K562 (cell line): ENCODE data around the gene FCHO1. TPM values are rescaled to one million over a fixed set of nuclear protein-coding genes. Genes with fewer than 3 reads are reported as not detected.
A peak's percentile ranks its signal among the peaks of the same experiment; 100 is the strongest.

ENCODE experiments used
- ARID1B ChIP-seq: fragments of 450-650 bp; IDR thresholded peaks from 2 replicates; pipeline ENCODE4 v1.6.1; 2016; ENCODE audit warnings: antibody characterized with exemption, mild to moderate bottlenecking, inconsistent platforms
- ARID2 ChIP-seq: fragments of 450-650 bp; IDR thresholded peaks from 2 replicates; pipeline ENCODE4 v1.6.1; 2017; ENCODE audit warnings: antibody characterized with exemption, mild to moderate bottlenecking
- E2F6 ChIP-seq, 2 experiments: IDR thresholded peaks; 2 replicates each; pipeline ENCODE4 v1.6.1; 2011; ENCODE audit warnings: borderline replicate concordance in 1 of 2, control low read depth in 1 of 2, low read depth in 1 of 2, low read length in 1 of 2, mild to moderate bottlenecking in 1 of 2, mixed read lengths in 1 of 2, moderate library complexity in 1 of 2; ENCODE audit not compliant: insufficient read depth in 1 of 2, insufficient read length in 1 of 2, poor library complexity in 1 of 2, severe bottlenecking in 1 of 2; ENCODE audit errors: extremely low read depth in 1 of 2
- ELF1 ChIP-seq: fragments of 200-800 bp; sonication (Bioruptor generic); IDR thresholded peaks from 2 replicates; pipeline ENCODE4 v1.6.1; 2016; ENCODE audit warnings: missing genetic modification characterization, missing compliant biosample characterization
- ETV5 ChIP-seq: sonication (generic); formaldehyde crosslinking; IDR thresholded peaks from 2 replicates; pipeline ENCODE4 v1.4.0; 2020; ENCODE audit warnings: low read depth, mild to moderate bottlenecking, missing genetic modification reagents
- MEIS2 ChIP-seq: fragments of 450-650 bp; IDR thresholded peaks from 2 replicates; pipeline ENCODE4 v1.6.1; 2014; ENCODE audit warnings: mild to moderate bottlenecking; ENCODE audit not compliant: partially characterized antibody
- NFE2 ChIP-seq: IDR thresholded peaks from 2 replicates; pipeline ENCODE4 v1.6.1; 2014; ENCODE audit warnings: antibody characterized with exemption, low read depth
- NR3C1 ChIP-seq: sonication (generic); formaldehyde crosslinking; IDR thresholded peaks from 2 replicates; pipeline ENCODE4 v1.8.1; 2022; ENCODE audit warnings: missing genetic modification reagents
- PHF20 ChIP-seq: fragments of 450-650 bp; IDR thresholded peaks from 2 replicates; pipeline ENCODE4 v1.6.1; 2018; ENCODE audit not compliant: partially characterized antibody
- PRMT5 ChIP-seq: sonication (generic); formaldehyde crosslinking; IDR thresholded peaks from 2 replicates; pipeline ENCODE4 v1.5.0; 2020; ENCODE audit warnings: missing genetic modification reagents
- STAG1 ChIP-seq: sonication (generic); formaldehyde crosslinking; IDR thresholded peaks from 2 replicates; pipeline ENCODE4 v1.5.0; 2020; ENCODE audit warnings: missing genetic modification reagents, borderline replicate concordance
- TCF7L2 ChIP-seq: fragments of 150-350 bp; IDR thresholded peaks from 2 replicates; pipeline ENCODE4 v1.6.1; 2016; ENCODE audit warnings: low read depth, mild to moderate bottlenecking, low read length, moderate library complexity
- TOE1 ChIP-seq, 2 experiments: fragments of 450-650 bp in 1 of 2; sonication (generic) in 1 of 2; formaldehyde crosslinking in 1 of 2; IDR thresholded peaks; 2 replicates each; pipeline versions ENCODE4 v1.7.1 to v1.8.0; 2016 to 2022; ENCODE audit warnings: borderline replicate concordance in 2 of 2, mild to moderate bottlenecking in 2 of 2, antibody characterized with exemption in 1 of 2, inconsistent platforms in 1 of 2, low read depth in 1 of 2, missing genetic modification reagents in 1 of 2, moderate library complexity in 1 of 2
- ZEB2 ChIP-seq: fragments of 450-650 bp; IDR thresholded peaks from 2 replicates; pipeline ENCODE4 v1.6.1; 2016
- ZNF75A ChIP-seq: fragments of 450-650 bp; formaldehyde crosslinking; IDR thresholded peaks from 2 replicates; pipeline ENCODE4 v1.4.0; 2020; ENCODE audit warnings: mild to moderate bottlenecking
- polyA plus RNA-seq, 8 experiments: library from polyadenylated mRNA; depleted of rRNA in 4 of 8; stranded (reverse) in 5 of 8; unstranded in 3 of 8; fragments of >200 nt; fragmentation: Nextera tagmentation in 2 of 8; fragmentation: Illumina TruSeq in 1 of 8; extraction: Ambion mirVana in 2 of 8; extraction: Trizol in 1 of 8; gene quantifications; 2 replicates each; pipeline versions ENCODE4 v1.2.1 to v1.2.3, GENCODE V29; 2011 to 2014; ENCODE audit warnings: inconsistent platforms in 1 of 8, missing spikeins in 1 of 8
- total RNA-seq, 7 experiments: library from RNA; depleted of rRNA in 6 of 7; stranded (reverse); fragments of >200 nt in 6 of 7; fragmentation: Illumina TruSeq in 2 of 7; extraction: Trizol in 2 of 7; gene quantifications; 2 replicates each; pipeline versions ENCODE4 v1.2.1 to v1.2.3, GENCODE V29; 2011 to 2021; ENCODE audit warnings: low replicate concordance in 1 of 7
- TF ChIP-seq, protein P1 (sequence below): sonication (generic); formaldehyde crosslinking; IDR thresholded peaks from 2 replicates; pipeline ENCODE4 v1.8.0; 2022; ENCODE audit warnings: mild to moderate bottlenecking, missing genetic modification reagents
- TF ChIP-seq, protein P2 (sequence below), 2 experiments: fragments of 150-350 bp in 1 of 2; IDR thresholded peaks; 2 replicates each; pipeline ENCODE4 v1.6.1; 2012 to 2016; ENCODE audit warnings: low read depth in 2 of 2, low read length in 2 of 2, mild to moderate bottlenecking in 1 of 2, moderate library complexity in 1 of 2
- TF ChIP-seq, protein P3 (sequence below): fragments of 250-450 bp; sonication (Bioruptor Pico); IDR thresholded peaks from 2 replicates; pipeline ENCODE4 v1.4.0; 2020
- TF ChIP-seq, protein P4 (sequence below): fragments of 450-650 bp; IDR thresholded peaks from 2 replicates; pipeline ENCODE4 v1.6.1; 2016; ENCODE audit warnings: borderline replicate concordance

Gene FCHO1
- total and polyA plus RNA-seq, 9 of the 15 experiments (the other 6 are each of a cell fraction or from before 2014, with no cell fraction given) = 0.21 to 58.9 (median 18.3) TPM

- TF ChIP-seq TOE1 (IDR thresholded peaks at IDR 0.05; ENCODE audit: borderline replicate concordance) (0 out of 2 replicates have a peak, but pooled peaks have one; percentile 48), TOE1 (CRISPR knock-in tag; IDR thresholded peaks at IDR 0.05; ENCODE audit: borderline replicate concordance, low read depth) (no peak), PRMT5 (no peak), PHF20 (peak; percentile 68), ETV5 (CRISPR knock-in tag) (0 out of 2 replicates have a peak, but pooled peaks have one; percentile 54), NR3C1 (no peak), ZNF75A (CRISPR knock-in tag) (no peak), TCF7L2 (no peak), NFE2 (no peak), E2F6 (IDR thresholded peaks at IDR 0.05; ENCODE audit: borderline replicate concordance in 1 of 2, extremely low read depth in 1 of 2, insufficient read depth in 1 of 2, insufficient read length in 1 of 2, low read depth in 1 of 2, low read length in 1 of 2, poor library complexity in 1 of 2, severe bottlenecking in 1 of 2) (peak in 1 of 2 experiments; percentile 30), ARID2 (no peak), MEIS2 (no peak), STAG1 (CRISPR knock-in tag) (no peak), ZEB2 (peak; percentile 33; the same call in 1 of the 2 replicates), ARID1B (peak; percentile 64), ELF1 (tag) (no peak)
- TF ChIP-seq, protein P1, sequence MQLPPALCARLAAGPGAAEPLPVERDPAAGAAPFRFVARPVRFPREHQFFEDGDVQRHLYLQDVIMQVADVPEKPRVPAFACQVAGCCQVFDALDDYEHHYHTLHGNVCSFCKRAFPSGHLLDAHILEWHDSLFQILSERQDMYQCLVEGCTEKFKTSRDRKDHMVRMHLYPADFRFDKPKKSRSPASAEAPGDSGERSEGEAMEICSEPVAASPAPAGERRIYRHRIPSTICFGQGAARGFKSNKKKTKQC (CRISPR knock-in tag) = no peak
- TF ChIP-seq, protein P2, sequence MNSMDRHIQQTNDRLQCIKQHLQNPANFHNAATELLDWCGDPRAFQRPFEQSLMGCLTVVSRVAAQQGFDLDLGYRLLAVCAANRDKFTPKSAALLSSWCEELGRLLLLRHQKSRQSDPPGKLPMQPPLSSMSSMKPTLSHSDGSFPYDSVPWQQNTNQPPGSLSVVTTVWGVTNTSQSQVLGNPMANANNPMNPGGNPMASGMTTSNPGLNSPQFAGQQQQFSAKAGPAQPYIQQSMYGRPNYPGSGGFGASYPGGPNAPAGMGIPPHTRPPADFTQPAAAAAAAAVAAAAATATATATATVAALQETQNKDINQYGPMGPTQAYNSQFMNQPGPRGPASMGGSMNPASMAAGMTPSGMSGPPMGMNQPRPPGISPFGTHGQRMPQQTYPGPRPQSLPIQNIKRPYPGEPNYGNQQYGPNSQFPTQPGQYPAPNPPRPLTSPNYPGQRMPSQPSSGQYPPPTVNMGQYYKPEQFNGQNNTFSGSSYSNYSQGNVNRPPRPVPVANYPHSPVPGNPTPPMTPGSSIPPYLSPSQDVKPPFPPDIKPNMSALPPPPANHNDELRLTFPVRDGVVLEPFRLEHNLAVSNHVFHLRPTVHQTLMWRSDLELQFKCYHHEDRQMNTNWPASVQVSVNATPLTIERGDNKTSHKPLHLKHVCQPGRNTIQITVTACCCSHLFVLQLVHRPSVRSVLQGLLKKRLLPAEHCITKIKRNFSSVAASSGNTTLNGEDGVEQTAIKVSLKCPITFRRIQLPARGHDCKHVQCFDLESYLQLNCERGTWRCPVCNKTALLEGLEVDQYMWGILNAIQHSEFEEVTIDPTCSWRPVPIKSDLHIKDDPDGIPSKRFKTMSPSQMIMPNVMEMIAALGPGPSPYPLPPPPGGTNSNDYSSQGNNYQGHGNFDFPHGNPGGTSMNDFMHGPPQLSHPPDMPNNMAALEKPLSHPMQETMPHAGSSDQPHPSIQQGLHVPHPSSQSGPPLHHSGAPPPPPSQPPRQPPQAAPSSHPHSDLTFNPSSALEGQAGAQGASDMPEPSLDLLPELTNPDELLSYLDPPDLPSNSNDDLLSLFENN (IDR thresholded peaks at IDR 0.05; ENCODE audit: low read depth in 2 of 2, low read length in 2 of 2) = no peak
- TF ChIP-seq, protein P3, sequence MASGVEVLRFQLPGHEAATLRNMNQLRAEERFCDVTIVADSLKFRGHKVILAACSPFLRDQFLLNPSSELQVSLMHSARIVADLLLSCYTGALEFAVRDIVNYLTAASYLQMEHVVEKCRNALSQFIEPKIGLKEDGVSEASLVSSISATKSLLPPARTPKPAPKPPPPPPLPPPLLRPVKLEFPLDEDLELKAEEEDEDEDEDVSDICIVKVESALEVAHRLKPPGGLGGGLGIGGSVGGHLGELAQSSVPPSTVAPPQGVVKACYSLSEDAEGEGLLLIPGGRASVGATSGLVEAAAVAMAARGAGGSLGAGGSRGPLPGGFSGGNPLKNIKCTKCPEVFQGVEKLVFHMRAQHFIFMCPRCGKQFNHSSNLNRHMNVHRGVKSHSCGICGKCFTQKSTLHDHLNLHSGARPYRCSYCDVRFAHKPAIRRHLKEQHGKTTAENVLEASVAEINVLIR (CRISPR knock-in tag) = no peak
- TF ChIP-seq, protein P4, sequence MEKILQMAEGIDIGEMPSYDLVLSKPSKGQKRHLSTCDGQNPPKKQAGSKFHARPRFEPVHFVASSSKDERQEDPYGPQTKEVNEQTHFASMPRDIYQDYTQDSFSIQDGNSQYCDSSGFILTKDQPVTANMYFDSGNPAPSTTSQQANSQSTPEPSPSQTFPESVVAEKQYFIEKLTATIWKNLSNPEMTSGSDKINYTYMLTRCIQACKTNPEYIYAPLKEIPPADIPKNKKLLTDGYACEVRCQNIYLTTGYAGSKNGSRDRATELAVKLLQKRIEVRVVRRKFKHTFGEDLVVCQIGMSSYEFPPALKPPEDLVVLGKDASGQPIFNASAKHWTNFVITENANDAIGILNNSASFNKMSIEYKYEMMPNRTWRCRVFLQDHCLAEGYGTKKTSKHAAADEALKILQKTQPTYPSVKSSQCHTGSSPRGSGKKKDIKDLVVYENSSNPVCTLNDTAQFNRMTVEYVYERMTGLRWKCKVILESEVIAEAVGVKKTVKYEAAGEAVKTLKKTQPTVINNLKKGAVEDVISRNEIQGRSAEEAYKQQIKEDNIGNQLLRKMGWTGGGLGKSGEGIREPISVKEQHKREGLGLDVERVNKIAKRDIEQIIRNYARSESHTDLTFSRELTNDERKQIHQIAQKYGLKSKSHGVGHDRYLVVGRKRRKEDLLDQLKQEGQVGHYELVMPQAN = peak; percentile 69
Observed at GRCh38 chr19:17794731-17795494, 43.6 kb downstream of the FCHO1 start, which contains the start of gene B3GNT3 (continued).
